H9 (cell line): Measurements from ENCODE around the gene CLMP. TPM values are rescaled to one million over a fixed set of nuclear protein-coding genes. Genes with fewer than 3 reads are reported as not detected.

Experiments used
- DNase-seq: peaks from one replicate; pipeline ENCODE4 v3.0.0-alpha.2; 2017
- H2AFZ ChIP-seq: one replicate; pipeline ENCODE4 v1.6.1; 2013; ENCODE audit warnings: mild to moderate bottlenecking, low read length, control low read depth, moderate library complexity
- H2AK5ac ChIP-seq: 2 replicates; pipeline ENCODE4 v1.6.1; 2013; ENCODE audit warnings: low read length, control low read depth, mixed read lengths; ENCODE audit not compliant: insufficient read length
- H2BK120ac ChIP-seq: one replicate; pipeline ENCODE4 v1.6.1; 2013; ENCODE audit warnings: low read depth, mild to moderate bottlenecking, low read length, control low read depth, inconsistent platforms; ENCODE audit not compliant: poor library complexity, severe bottlenecking
- H2BK12ac ChIP-seq: 2 replicates; pipeline ENCODE4 v1.6.1; 2013; ENCODE audit warnings: low read length, control low read depth, mixed read lengths, low read depth; ENCODE audit not compliant: insufficient read length
- H2BK15ac ChIP-seq: 2 replicates; pipeline ENCODE4 v1.6.1; 2013; ENCODE audit warnings: low read depth, low read length, control low read depth
- H2BK20ac ChIP-seq: one replicate; pipeline ENCODE4 v1.6.1; 2013; ENCODE audit warnings: low read depth, mild to moderate bottlenecking, low read length, control low read depth, inconsistent platforms; ENCODE audit not compliant: poor library complexity, severe bottlenecking
- H2BK5ac ChIP-seq: 2 replicates; pipeline ENCODE4 v1.6.1; 2013; ENCODE audit warnings: low read length, control low read depth, mixed read lengths; ENCODE audit not compliant: insufficient read length
- H3K14ac ChIP-seq: 2 replicates; pipeline ENCODE4 v1.6.1; 2013; ENCODE audit warnings: low read length, control low read depth; ENCODE audit not compliant: insufficient read depth
- H3K18ac ChIP-seq: 2 replicates; pipeline ENCODE4 v1.6.1; 2013; ENCODE audit warnings: low read depth, mild to moderate bottlenecking, mixed read lengths, low read length, control low read depth; ENCODE audit not compliant: insufficient read length
- H3K23ac ChIP-seq: 2 replicates; pipeline ENCODE4 v1.6.1; 2013; ENCODE audit warnings: low read length, control low read depth, mixed read lengths, low read depth; ENCODE audit not compliant: insufficient read length
- H3K23me2 ChIP-seq: 2 replicates; pipeline ENCODE4 v1.6.1; 2013; ENCODE audit warnings: low read depth, mild to moderate bottlenecking, mixed read lengths, low read length, control low read depth; ENCODE audit not compliant: insufficient read length, poor library complexity, severe bottlenecking
- H3K27ac ChIP-seq: 2 replicates; pipeline ENCODE4 v1.5.1; 2013; ENCODE audit warnings: low read length, control low read depth, mixed read lengths, low read depth; ENCODE audit not compliant: insufficient read length
- H3K27me3 ChIP-seq: 2 replicates; pipeline ENCODE4 v1.6.1; 2013; ENCODE audit warnings: low read length, control low read depth, inconsistent platforms; ENCODE audit not compliant: insufficient read depth
- H3K4ac ChIP-seq: 2 replicates; pipeline ENCODE4 v1.6.1; 2013; ENCODE audit warnings: low read depth, mild to moderate bottlenecking, control low read depth, inconsistent platforms, low read length, moderate library complexity
- H3K4me1 ChIP-seq: 2 replicates; pipeline ENCODE4 v1.6.1; 2013; ENCODE audit warnings: low read length, control low read depth, inconsistent platforms; ENCODE audit not compliant: insufficient read depth
- H3K4me2 ChIP-seq: 2 replicates; pipeline ENCODE4 v1.6.1; 2013; ENCODE audit warnings: low read length, control low read depth, mixed read lengths; ENCODE audit not compliant: insufficient read length, insufficient read depth
- H3K56ac ChIP-seq: 2 replicates; pipeline ENCODE4 v1.6.1; 2013; ENCODE audit warnings: low read depth, mild to moderate bottlenecking, mixed read lengths, low read length, control low read depth; ENCODE audit not compliant: insufficient read length
- H3K79me1 ChIP-seq: 2 replicates; pipeline ENCODE4 v1.6.1; 2013; ENCODE audit warnings: low read depth, mild to moderate bottlenecking, moderate library complexity, low read length, control low read depth, inconsistent platforms; ENCODE audit not compliant: insufficient read depth, poor library complexity, severe bottlenecking
- H3K79me2 ChIP-seq: 2 replicates; pipeline ENCODE4 v1.6.1; 2013; ENCODE audit warnings: low read length, control low read depth, inconsistent platforms; ENCODE audit not compliant: insufficient read depth
- H3K9ac ChIP-seq: 2 replicates; pipeline ENCODE4 v1.6.1; 2013; ENCODE audit warnings: low read length, control low read depth, mixed read lengths; ENCODE audit not compliant: insufficient read length; ENCODE audit errors: extremely low read depth
- H3K9me3 ChIP-seq: one replicate; pipeline ENCODE4 v1.6.1; 2013; ENCODE audit warnings: low read depth, low read length, inconsistent platforms; ENCODE audit not compliant: control insufficient read depth
- H3T11ph ChIP-seq: one replicate; pipeline ENCODE4 v1.6.1; 2013; ENCODE audit warnings: mild to moderate bottlenecking, low read length, control low read depth, inconsistent platforms
- H4K20me1 ChIP-seq: one replicate; pipeline ENCODE4 v1.6.1; 2013; ENCODE audit not compliant: control insufficient read depth, insufficient read length, insufficient read depth
- H4K5ac ChIP-seq: 2 replicates; pipeline ENCODE4 v1.6.1; 2013; ENCODE audit warnings: low read depth, mild to moderate bottlenecking, mixed read lengths, low read length, control low read depth; ENCODE audit not compliant: insufficient read length
- H4K8ac ChIP-seq: replicated peaks from 2 replicates; pipeline ENCODE4 v1.6.1; 2013; ENCODE audit warnings: low read length, control low read depth, mixed read lengths, low read depth; ENCODE audit not compliant: insufficient read length
- H4K91ac ChIP-seq: 2 replicates; pipeline ENCODE4 v1.6.1; 2013; ENCODE audit warnings: low read depth, mild to moderate bottlenecking, moderate library complexity, mixed read lengths, low read length, control low read depth; ENCODE audit not compliant: insufficient read length
- H3K27ac Mint-ChIP-seq, 3 experiments: 2 replicates in 2 of 3; 3 replicates in 1 of 3; pipeline ENCODE4 v1.8.0; 2020 to 2021; ENCODE audit warnings: mixed read lengths in 3 of 3, mild to moderate bottlenecking in 1 of 3, moderate library complexity in 1 of 3
- H3K27me3 Mint-ChIP-seq: 2 replicates; pipeline ENCODE4 v1.8.0; 2021; ENCODE audit warnings: low read depth, mild to moderate bottlenecking, moderate library complexity, mixed read lengths
- H3K36me3 Mint-ChIP-seq, 3 experiments: 2 replicates in 2 of 3; 3 replicates in 1 of 3; pipeline ENCODE4 v1.8.0; 2020 to 2021; ENCODE audit warnings: low read depth in 3 of 3, mixed read lengths in 3 of 3; ENCODE audit not compliant: insufficient read depth in 1 of 3
- H3K4me1 Mint-ChIP-seq, 2 experiments: 2 replicates each; pipeline ENCODE4 v1.8.0; 2020; ENCODE audit warnings: mixed read lengths in 2 of 2
- H3K4me3 Mint-ChIP-seq, 2 experiments: 2 replicates in 1 of 2; 3 replicates in 1 of 2; pipeline ENCODE4 v1.8.0; 2020 to 2021; ENCODE audit warnings: mild to moderate bottlenecking in 2 of 2, mixed read lengths in 2 of 2, moderate library complexity in 1 of 2
- H3K9me3 Mint-ChIP-seq, 2 experiments: 2 replicates in 1 of 2; 3 replicates in 1 of 2; pipeline ENCODE4 v1.8.0; 2020; ENCODE audit warnings: mild to moderate bottlenecking in 2 of 2, mixed read lengths in 2 of 2, moderate library complexity in 1 of 2
- CTCF ChIP-seq: fragments of 200-600 bp; sonication (generic); conservative IDR thresholded peaks from 3 replicates; pipeline ENCODE4 v1.8.0; 2021; ENCODE audit warnings: antibody characterized with exemption, mild to moderate bottlenecking
- WGBS: extraction: QIAGEN DNeasy Blood & Tissue Kit; methylation state at CpG from one replicate; pipeline ENCODE4 v1.1.7; 2013; ENCODE audit warnings: missing lambda C conversion rate, low lambda C conversion rate, mixed read lengths; ENCODE audit not compliant: insufficient read length; ENCODE audit errors: extremely low coverage; 5-methylcytosine and 5-hydroxymethylcytosine counted together
- total RNA-seq: library from RNA; stranded (reverse); gene quantifications from 2 replicates; pipeline ENCODE4 v1.2.1, GENCODE V29; 2021

The CLMP gene
- total RNA-seq, 1 experiment from 2014 or later = 13.8 TPM

- Mint-ChIP-seq H3K4me1 (peaks cover 65 to 67% of the 10 kb centered on the region in 2 experiments), H3K27me3 (peaks cover 6% of the 10 kb centered on the region), H3K4me3 (peak overlapping the region; percentile 16 to 75; a peak in 4 of 5 replicates), H3K36me3 (peaks cover 6 to 21% (median 11%) of the 10 kb centered on the region in 3 experiments; a peak in 6 of 7 replicates), H3K9me3 (no peaks in the 10 kb centered on the region), H3K27ac (peak overlapping the region; percentile 62 to 92 (median 81); a peak in 6 of 7 replicates)
- DNase-seq = no peak
- Histone ChIP-seq H3K27me3 (no peaks in the 10 kb centered on the region), H4K20me1 (no peaks in the 10 kb centered on the region), H3K23ac (no peak overlapping the region), H2BK15ac (no peak overlapping the region), H2BK20ac (no peak overlapping the region), H3K27ac (no peak overlapping the region), H3K18ac (peak overlapping the region; percentile 11), H4K8ac (no peak overlapping the region), H3K23me2 (no peaks in the 10 kb centered on the region), H2BK120ac (no peak overlapping the region), H3K79me2 (peaks cover 3% of the 10 kb centered on the region; the same call in 1 of the 2 replicates), H3K14ac (peak overlapping the region; percentile 2; the same call in 1 of the 2 replicates), H4K91ac (no peak overlapping the region), H3K4me1 (peaks cover 24% of the 10 kb centered on the region), H4K5ac (no peak overlapping the region), H3K4me2 (peak overlapping the region; percentile 4), H2BK12ac (no peak overlapping the region), H3K4ac (no peak overlapping the region), H3K79me1 (no peaks in the 10 kb centered on the region), H2AFZ (no peak overlapping the region), H3K9me3 (no peaks in the 10 kb centered on the region), H3T11ph (no peak overlapping the region), H2BK5ac (no peak overlapping the region), H3K56ac (no peak overlapping the region), H3K9ac (no peak overlapping the region), H2AK5ac (no peak overlapping the region)
- no CpG with 5 or more reads among the region's 5 CpGs for WGBS
- peak; percentile 23; the same call in 2 of the 3 replicates for TF ChIP-seq CTCF
Measured at GRCh38 chr11:123188508-123189165, 6.4 kb downstream of the CLMP start.
